22Rv1 (cell line): ENCODE measurements around the gene RHOBTB3.

Experiments used
- ZFX ChIP-seq: fragments of 450-650 bp; IDR thresholded peaks from 2 replicates; pipeline ENCODE4 v1.6.1; 2017; ENCODE audit warnings: antibody characterized with exemption, borderline replicate concordance
- TF ChIP-seq, protein P1 (sequence below): fragments of 450-650 bp; IDR thresholded peaks from 2 replicates; pipeline ENCODE4 v1.5.1; 2017; ENCODE audit warnings: mild to moderate bottlenecking

DNA sequence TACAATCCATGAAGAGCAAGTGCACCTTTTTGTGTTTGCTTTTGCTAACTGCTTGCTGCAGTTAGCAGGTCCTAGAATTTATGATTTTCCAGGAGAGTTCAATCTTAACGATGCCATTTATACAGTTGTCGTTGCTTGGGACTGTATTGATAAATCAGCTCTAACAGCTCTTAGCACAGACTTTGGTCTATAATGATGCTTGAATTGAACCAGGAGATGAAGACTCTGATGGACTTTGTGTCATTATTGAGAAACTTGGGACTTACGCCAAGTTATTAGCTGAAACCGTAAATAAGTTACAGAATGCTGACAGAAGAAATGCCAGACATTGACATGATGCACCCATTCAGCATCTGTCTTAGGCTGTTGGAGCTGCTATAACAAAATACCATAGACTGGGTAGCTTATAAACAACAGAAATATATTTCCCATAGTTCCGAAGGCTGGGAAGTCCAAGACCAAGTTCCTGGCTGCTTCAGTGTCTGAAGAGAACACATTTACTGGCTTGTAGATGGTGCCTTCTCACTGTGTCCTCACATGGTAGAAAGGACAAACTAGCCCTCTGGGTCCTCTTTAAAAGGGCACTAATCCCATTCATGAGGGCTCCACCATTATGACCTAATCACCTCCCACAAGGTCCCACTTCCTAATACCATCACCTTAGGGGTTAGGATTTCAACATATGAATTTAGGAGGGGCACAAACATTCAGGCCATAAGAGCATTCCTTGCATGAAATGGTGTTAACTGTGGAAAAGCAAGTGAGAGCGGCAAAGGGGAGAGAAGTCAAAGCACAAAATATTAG, 73.8 kb downstream of the RHOBTB3 start:
- TF ChIP-seq, protein P1, sequence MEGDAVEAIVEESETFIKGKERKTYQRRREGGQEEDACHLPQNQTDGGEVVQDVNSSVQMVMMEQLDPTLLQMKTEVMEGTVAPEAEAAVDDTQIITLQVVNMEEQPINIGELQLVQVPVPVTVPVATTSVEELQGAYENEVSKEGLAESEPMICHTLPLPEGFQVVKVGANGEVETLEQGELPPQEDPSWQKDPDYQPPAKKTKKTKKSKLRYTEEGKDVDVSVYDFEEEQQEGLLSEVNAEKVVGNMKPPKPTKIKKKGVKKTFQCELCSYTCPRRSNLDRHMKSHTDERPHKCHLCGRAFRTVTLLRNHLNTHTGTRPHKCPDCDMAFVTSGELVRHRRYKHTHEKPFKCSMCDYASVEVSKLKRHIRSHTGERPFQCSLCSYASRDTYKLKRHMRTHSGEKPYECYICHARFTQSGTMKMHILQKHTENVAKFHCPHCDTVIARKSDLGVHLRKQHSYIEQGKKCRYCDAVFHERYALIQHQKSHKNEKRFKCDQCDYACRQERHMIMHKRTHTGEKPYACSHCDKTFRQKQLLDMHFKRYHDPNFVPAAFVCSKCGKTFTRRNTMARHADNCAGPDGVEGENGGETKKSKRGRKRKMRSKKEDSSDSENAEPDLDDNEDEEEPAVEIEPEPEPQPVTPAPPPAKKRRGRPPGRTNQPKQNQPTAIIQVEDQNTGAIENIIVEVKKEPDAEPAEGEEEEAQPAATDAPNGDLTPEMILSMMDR, result no peak
- TF ChIP-seq ZFX, result no peak
